Mesenteric fat pad (tissue), 1 donor: Measurements from ENCODE around the gene SLC45A1. TPM values are rescaled to one million over a fixed set of nuclear protein-coding genes. Genes with fewer than 3 reads are reported as not detected.

Experiments
- DNase-seq: peaks from one replicate; pipeline ENCODE4 v3.0.0-alpha.2; 2020; ENCODE audit warnings: low spot score
- total RNA-seq: library from RNA; stranded (reverse); fragmentation: NEBNext Ultra II Directional; extraction: Animal tissue kit (Norgen Biotek cat#: 25700); gene quantifications from one replicate; pipeline ENCODE4 v1.2.1, GENCODE V29; 2021
- donor health status: DM: yes; HTN: yes; CAD: no.

The SLC45A1 gene
- total RNA-seq, 1 donor from 2014 or later, result 2.0 TPM

DNA sequence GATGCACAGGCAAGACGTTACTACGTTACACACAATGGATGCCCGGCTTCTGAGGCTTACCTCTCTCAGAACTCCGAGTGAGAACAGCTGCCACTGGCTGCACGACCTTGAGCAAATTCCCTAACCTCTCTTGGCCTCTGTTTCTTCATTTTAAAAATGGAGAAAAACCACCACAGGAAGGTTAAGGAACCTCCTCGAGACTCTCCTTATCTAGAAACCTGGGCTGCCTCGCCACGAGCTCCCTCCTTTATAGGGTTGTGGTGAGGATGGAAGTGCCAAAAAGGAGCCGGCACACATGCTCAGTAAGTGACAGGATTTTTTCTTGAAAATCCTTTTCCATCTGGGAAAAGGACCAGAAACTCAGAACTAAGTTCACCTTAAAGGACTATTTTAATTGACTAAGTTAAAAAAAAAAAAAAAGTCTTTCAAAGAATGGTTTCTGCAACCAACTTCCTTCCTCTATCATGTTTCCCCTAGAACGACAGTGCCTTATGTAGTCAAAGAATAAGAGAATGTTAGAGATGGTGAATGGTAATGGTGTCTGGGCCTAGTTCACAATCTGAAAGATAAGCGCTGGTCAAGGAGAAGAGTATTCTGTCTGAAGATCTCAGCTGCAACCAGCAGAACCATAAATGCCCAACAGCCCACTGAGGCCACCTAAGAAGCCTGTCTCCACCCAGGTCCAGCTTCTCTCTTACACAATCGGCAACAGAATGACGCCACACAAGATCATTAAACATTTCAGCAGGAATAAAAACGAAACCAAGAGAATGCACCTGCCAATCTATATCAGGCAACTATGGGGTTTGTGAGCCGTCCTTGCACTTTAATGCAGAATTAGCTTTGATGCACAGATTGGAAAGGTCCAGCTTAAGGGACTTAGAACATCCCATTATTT is 64.9 kb downstream of the SLC45A1 start:
- DNase-seq, result no peak

DNA sequence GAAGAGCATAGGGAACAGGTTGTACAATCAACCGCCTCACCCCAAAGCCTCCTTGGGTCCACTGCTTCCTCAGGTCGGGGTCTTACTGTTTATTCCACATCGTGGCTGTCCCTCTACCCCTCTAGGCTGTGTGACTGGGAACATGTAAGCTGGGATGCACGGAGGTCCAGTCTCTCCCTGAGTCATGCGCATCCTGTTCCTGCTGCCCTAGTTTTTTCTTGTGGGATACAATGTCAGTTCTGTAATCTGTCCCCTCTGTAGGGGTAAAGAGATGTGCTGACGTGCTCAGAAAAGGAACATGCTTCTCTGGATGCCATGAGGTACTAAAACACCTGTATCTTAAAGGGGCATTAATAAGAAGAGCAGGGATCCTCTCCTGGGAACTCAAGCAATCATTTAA is 66.2 kb downstream of the SLC45A1 start:
- no peak for DNase-seq

DNA sequence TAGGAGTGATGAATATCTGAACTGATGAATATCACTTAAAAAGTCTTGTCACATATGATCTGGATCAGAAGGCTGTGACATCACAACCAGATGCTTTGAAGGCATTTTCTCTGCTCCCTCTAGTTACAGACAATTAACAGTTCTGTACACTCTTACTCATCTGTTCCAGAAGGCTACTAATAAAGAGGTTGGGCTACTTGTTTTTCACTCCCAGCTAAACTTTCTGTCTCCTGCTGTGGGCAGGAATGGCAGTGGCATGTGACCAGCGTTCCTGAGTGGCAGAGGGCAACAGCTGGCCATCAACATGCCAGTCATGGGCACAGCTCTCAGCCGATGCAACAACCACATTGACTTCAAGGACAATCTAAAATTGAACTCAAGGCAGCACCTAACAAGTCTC is 66.7 kb downstream of the SLC45A1 start:
- no peak for DNase-seq

DNA sequence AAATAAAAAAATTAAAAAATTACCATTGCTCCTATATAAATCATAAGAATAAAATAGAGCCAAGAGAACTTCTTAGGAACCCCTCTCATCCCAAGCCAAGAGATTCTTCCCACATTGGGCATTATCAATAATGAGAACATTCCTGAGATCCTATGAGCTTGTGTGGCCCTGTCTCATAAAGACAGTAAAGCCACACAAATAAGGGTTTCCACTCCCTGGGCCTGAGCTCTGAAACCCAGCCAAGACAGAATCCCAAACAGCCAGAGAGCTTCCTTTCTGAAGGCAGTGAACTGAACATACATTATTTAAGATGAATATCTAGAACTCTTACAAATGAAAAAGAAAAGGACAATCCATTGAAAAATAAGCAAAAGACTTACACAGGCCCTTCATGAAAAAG is 68.3 kb downstream of the SLC45A1 start:
- DNase-seq, result no peak

DNA sequence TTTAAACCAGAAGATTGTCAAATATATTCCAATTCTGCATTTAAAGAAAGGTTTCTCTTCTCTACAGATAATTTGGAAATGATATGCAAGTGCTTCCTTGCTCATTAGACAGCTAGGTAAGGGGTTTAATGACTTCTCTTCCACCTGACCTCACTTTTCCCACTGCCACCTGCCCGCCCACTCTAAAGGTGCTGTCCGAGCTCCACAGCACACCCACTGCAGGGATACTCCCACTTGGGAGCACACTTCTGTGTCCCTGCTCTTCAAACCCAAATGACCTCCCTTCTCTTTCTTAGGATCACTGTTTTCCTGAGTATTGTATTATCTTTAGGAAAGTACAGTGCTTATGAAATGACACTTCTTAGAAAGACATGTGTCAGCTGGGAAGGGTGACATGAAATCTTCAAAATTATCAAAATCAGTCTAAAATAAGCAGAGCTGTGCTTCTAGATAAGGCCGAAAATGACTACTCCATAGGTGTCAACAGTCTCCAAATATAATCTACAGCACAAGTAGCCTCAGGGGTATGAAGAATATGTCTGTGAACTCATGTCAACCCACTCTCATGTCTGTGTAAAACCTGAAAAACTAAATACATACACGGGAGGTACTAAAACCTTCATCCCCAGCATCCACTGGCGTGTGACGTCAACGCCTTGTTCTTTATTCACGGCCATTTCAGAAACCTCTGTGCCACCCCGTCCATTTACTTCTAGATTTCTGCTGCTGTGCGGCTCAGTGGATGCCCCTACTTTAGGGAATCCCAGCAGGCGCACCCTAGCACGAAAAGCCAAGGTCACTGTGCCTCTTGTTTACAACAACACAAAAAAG is 71.0 kb downstream of the SLC45A1 start:
- no peak for DNase-seq

DNA sequence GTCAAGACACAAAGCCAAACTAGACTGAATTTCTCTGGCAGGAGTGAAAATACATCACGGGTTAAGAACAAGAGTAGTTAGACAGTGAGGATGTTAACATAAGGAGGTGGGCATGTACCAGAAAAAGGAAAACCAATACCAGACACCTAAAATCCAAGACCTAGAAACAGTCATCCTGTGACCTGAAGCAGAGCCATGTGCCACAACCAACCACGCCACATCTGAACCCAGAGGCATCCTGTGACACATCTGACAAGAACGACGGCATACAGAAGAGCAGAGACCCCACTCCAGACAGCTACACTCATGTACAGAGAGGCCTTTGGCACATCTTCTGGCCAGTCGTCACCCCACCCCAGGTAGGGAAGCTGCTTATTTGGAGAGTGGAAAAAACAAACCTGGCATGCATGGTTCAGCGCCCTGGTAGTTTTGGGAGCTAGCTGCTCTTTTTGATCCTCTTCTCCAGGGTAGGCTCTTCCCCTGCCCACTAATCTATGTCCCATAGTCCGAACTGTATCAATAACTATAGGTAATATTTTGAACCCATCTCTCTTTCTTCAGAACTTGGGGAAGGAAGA is 72.1 kb downstream of the SLC45A1 start:
- DNase-seq, result no peak

DNA sequence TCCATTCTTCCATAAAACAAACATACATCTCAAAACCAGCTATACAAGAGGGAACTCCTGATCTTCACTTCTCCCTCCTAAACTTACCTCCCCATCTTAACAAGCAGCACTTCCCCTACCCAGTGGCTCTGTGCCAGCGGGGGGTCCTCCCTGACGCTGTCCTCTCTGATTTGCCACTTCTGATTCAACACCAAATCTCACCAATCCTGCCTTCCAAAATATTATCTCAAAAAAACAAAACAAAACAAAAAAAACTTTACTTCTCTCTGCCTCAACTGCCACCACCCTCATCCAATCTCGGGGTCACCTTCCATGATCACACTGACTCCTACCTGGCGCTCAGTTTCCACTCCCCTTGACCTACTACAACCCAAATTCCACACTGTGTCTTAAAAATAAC is 72.8 kb downstream of the SLC45A1 start:
- DNase-seq, result no peak

DNA sequence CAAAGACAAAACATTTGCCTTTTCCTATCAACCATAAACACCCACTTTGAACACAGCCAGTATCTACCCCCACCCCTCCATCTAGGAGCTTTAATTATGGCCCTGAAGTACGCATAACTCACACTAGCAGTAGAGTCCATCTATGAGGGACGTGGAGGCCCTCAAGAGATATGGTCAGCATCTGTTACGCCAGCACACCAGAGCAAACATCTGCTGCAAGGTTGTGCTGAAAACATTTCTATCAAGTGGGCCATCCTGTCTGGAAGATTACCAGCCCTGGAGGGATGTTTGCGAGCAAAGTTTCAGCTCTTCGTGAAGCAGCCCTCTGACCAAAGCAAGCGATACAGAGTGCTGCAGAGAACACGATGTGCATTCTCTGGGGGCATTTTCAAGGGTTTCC is 74.6 kb downstream of the SLC45A1 start:
- no peak for DNase-seq
